ENCODE results near the gene DLGAP1. TPM values are rescaled to one million over a fixed set of nuclear protein-coding genes. Genes with fewer than 3 reads are reported as not detected.

Gene DLGAP1
- polyA plus RNA-seq, 1 experiment = 0.09 TPM

DNA sequence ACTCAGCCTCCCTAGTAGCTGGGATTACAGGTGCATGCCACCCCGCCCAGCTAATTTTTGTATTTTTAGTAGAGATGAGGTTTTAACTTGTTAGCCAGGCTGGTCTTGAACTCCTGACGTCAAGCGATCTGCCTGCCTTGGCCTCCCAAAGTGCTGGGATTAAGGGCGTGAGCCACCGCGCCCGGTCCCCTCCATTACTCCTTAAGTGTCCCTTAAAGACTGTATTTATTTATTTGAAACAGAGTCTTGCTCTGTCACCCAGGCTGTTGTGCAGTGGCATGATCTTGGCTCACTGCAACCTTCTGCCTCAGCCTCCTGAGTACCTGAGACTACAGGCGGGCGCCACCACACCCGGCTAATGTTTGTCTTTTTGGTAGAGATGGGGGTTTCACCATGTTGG, 856.5 kb downstream of the DLGAP1 start:
- no peaks in the 10 kb centered on the region for H3K27me3 ChIP-seq (ENCODE audit: control insufficient read depth, insufficient read depth, low read length)
- ChIA-PET CTCF (interaction anchor here (0.6 kb wide), 1 partner anchor 67 kb away, joined by 3 read pairs; no protein-coding TSS in a partner anchor), POLR2A (interaction anchor here (0.6 kb wide), 1 partner anchor 151 kb away, joined by 5 read pairs; no protein-coding TSS in a partner anchor)
- H3K27ac ChIP-seq (ENCODE audit: low read depth, low read length) = no peak overlapping the region
- H3K4me3 ChIP-seq (ENCODE audit: low read depth, low read length) = no peak overlapping the region
- TF ChIP-seq, protein P1, sequence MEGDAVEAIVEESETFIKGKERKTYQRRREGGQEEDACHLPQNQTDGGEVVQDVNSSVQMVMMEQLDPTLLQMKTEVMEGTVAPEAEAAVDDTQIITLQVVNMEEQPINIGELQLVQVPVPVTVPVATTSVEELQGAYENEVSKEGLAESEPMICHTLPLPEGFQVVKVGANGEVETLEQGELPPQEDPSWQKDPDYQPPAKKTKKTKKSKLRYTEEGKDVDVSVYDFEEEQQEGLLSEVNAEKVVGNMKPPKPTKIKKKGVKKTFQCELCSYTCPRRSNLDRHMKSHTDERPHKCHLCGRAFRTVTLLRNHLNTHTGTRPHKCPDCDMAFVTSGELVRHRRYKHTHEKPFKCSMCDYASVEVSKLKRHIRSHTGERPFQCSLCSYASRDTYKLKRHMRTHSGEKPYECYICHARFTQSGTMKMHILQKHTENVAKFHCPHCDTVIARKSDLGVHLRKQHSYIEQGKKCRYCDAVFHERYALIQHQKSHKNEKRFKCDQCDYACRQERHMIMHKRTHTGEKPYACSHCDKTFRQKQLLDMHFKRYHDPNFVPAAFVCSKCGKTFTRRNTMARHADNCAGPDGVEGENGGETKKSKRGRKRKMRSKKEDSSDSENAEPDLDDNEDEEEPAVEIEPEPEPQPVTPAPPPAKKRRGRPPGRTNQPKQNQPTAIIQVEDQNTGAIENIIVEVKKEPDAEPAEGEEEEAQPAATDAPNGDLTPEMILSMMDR (IDR thresholded peaks at IDR 0.05; ENCODE audit: low read depth, low read length) = no peak
- DNase-seq (ENCODE audit: low read depth, low spot score) = no peak
- no peaks in the 10 kb centered on the region for H3K9me3 ChIP-seq (ENCODE audit: control insufficient read depth, insufficient read depth, low read length)

DNA sequence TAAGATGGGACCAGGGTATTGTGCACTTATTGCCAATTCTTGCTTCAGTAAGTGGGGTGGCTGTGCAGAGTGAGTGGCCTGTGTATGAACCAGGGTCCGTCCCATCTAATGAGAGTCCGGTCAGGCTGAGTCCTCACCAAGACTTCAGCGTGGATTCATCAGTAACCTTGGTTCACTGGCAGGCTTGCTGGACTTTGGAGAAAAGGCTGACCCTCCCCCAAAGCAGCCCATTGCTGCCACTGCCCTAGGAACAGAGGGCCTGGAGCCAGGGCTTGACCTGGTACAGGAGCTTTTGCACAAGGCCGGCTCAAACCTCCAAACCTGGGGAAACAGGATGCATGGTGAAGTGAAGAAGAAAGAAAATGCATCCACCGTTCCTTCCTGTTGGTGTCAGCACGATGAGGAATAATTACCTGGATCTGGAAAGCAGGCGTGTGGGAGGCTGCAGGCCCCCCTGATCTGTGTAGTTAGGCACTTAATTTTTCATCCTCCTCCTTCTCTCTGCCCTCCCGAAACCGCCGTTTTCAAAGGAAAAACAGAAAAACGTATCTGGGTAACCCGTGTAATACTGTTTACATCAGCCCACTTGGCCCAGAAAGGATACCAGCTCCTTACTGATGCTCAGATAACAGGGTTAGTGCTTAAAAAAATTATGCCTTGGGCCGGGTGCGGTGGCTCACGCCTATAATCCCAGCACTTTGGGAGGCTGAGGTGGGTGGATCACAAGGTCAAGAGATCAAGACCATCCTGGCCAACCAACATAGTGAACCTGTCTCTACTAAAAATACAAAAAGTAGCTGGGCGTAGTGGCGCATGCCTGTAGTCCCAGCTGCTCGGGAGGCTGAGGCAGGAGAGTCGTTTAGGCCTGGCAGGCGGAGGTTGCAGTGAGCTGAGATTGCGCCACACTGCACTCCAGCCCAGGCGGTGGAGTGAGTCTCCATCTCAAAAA, 857.4 kb downstream of the DLGAP1 start:
- TF ChIP-seq, protein P1 (IDR thresholded peaks at IDR 0.05; ENCODE audit: low read depth, low read length) = no peak
- Histone ChIP-seq H3K27me3 (ENCODE audit: control insufficient read depth, insufficient read depth, low read length) (no peaks in the 10 kb centered on the region), H3K4me3 (ENCODE audit: low read depth, low read length) (no peak overlapping the region; the same call in 1 of the 2 replicates), H3K9me3 (ENCODE audit: control insufficient read depth, insufficient read depth, low read length) (no peaks in the 10 kb centered on the region), H3K27ac (ENCODE audit: low read depth, low read length) (peak overlapping the region; percentile 11)
- ChIA-PET CTCF (interaction anchor here (0.5 to 0.6 kb wide), 2 partner anchors 26 to 68 kb away, joined by 3 to 6 read pairs; no protein-coding TSS in a partner anchor), POLR2A (interaction anchor here (0.6 kb wide), 1 partner anchor 150 kb away, joined by 5 read pairs; no protein-coding TSS in a partner anchor)
- no peak for DNase-seq (ENCODE audit: low read depth, low spot score)

DNA sequence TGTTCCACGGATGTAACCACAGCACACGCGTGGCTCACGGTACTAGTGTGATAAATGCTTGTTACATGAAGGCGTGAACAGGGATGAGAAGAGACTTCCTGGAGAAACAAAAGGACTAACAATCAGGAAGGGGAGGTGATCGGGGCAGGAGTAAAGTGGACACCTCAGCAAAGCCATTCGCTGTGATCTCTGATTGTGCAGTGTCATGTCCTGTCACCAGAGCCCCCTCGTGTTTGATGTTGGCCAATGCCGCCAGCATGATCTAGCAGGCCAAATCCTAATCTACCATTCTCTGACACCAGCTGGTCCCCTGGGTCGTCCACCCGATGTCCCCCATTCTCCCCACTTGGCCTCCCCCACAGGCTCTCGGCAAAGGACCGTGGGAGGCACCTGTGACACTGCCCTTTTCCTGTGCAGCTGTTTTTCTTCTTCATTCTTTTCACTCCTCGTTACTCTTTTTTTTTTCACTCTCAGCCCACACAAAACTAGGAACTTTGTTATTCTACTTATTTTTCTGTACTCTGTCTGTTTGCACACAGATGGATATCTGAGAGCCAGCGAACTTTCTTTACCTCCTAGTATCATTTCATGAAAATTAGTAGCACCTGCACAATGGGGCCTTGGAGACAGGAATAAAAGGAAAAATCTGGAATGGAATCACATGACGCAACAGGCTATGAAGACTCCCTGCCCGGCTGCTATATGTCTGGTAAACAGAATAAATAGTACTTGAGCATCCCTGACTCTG, 858.3 kb downstream of the DLGAP1 start:
- TF ChIP-seq, protein P1 (IDR thresholded peaks at IDR 0.05; ENCODE audit: low read depth, low read length) = no peak
- no peaks in the 10 kb centered on the region for H3K9me3 ChIP-seq (ENCODE audit: control insufficient read depth, insufficient read depth, low read length)
- DNase-seq (ENCODE audit: low read depth, low spot score) = no peak
- H3K27ac ChIP-seq (ENCODE audit: low read depth, low read length) = peak overlapping the region; percentile 100
- H3K4me3 ChIP-seq (ENCODE audit: low read depth, low read length) = peak overlapping the region; percentile 25
- CTCF ChIA-PET = interaction anchor here (1.0 to 4.7 kb wide), 4 partner anchors 69 to 315 kb away, joined by 3 to 74 read pairs (median 31); no protein-coding TSS in a partner anchor
- no peaks in the 10 kb centered on the region for H3K27me3 ChIP-seq (ENCODE audit: control insufficient read depth, insufficient read depth, low read length)
- POLR2A ChIA-PET = interaction anchor here (1.1 to 1.2 kb wide), 2 partner anchors 9 to 149 kb away, joined by 3 to 5 read pairs; no protein-coding TSS in a partner anchor

GRCh38 chr18:3596324-3596636, 858.8 kb downstream of the DLGAP1 start:
- peak overlapping the region; percentile 100 for H3K27ac ChIP-seq (ENCODE audit: low read depth, low read length)
- TF ChIP-seq, protein P1 (IDR thresholded peaks at IDR 0.05; ENCODE audit: low read depth, low read length) = no peak
- no peaks in the 10 kb centered on the region for H3K27me3 ChIP-seq (ENCODE audit: control insufficient read depth, insufficient read depth, low read length)
- H3K4me3 ChIP-seq (ENCODE audit: low read depth, low read length) = peak overlapping the region; percentile 76
- DNase-seq (ENCODE audit: low read depth, low spot score) = no peak
- no peaks in the 10 kb centered on the region for H3K9me3 ChIP-seq (ENCODE audit: control insufficient read depth, insufficient read depth, low read length)
- CTCF ChIA-PET = interaction anchor here (1.0 to 4.7 kb wide), 4 partner anchors 69 to 314 kb away, joined by 3 to 74 read pairs (median 31); no protein-coding TSS in a partner anchor
- POLR2A ChIA-PET = interaction anchor here (0.9 to 1.2 kb wide), 3 partner anchors 8 to 148 kb away, joined by 3 to 5 read pairs (median 4); no protein-coding TSS in a partner anchor

Data from AG04450 (cell line).